Liver (tissue), 9 donors: ENCODE results near the gene CMC4. TPM values are rescaled to one million over a fixed set of nuclear protein-coding genes. Genes with fewer than 3 reads are reported as not detected.

ENCODE experiments used
- DNase-seq: peaks from one replicate; pipeline ENCODE4 v3.0.0-alpha.2; 2017; ENCODE audit warnings: low spot score
- H3K27ac ChIP-seq, 2 donors: one replicate each; pipeline ENCODE4 v1.7.0; 2013; ENCODE audit warnings: inconsistent platforms in 2 of 2, low read length in 2 of 2, control low read depth in 1 of 2, low read depth in 1 of 2, mild to moderate bottlenecking in 1 of 2
- H3K27me3 ChIP-seq, 4 donors: one replicate each; pipeline versions ENCODE4 v1.6.1 to v1.7.0; 2013; ENCODE audit warnings: low read length in 3 of 4, inconsistent platforms in 1 of 4, mild to moderate bottlenecking in 1 of 4, moderate library complexity in 1 of 4; ENCODE audit not compliant: control insufficient read depth in 4 of 4, insufficient read depth in 4 of 4
- H3K36me3 ChIP-seq, 4 donors: one replicate each; pipeline versions ENCODE4 v1.6.1 to v1.7.0; 2013; ENCODE audit warnings: low read length in 3 of 4, mild to moderate bottlenecking in 3 of 4, low read depth in 1 of 4, moderate library complexity in 1 of 4; ENCODE audit not compliant: control insufficient read depth in 4 of 4, insufficient read depth in 3 of 4
- H3K4me1 ChIP-seq, 4 donors: one replicate each; pipeline versions ENCODE4 v1.6.1 to v1.7.0; 2013; ENCODE audit warnings: low read length in 3 of 4, mild to moderate bottlenecking in 3 of 4, moderate library complexity in 1 of 4; ENCODE audit not compliant: control insufficient read depth in 4 of 4, insufficient read depth in 4 of 4
- H3K4me3 ChIP-seq, 3 donors: one replicate each; pipeline versions ENCODE4 v1.6.1 to v1.7.0; 2013; ENCODE audit warnings: low read length in 3 of 3, control low read depth in 1 of 3, low read depth in 1 of 3, mild to moderate bottlenecking in 1 of 3
- H3K9ac ChIP-seq, 2 donors: one replicate each; pipeline ENCODE4 v1.7.0; 2013; ENCODE audit warnings: low read length in 2 of 2, mild to moderate bottlenecking in 2 of 2, moderate library complexity in 2 of 2, control low read depth in 1 of 2, low read depth in 1 of 2
- H3K9me3 ChIP-seq, 4 donors: one replicate each; pipeline versions ENCODE4 v1.6.1 to v1.7.0; 2013; ENCODE audit warnings: low read length in 3 of 4; ENCODE audit not compliant: control insufficient read depth in 4 of 4
- ATF3 ChIP-seq: IDR thresholded peaks from 2 replicates; pipeline ENCODE4 v1.6.1; 2016; ENCODE audit warnings: antibody characterized with exemption
- CTCF ChIP-seq: fragments of 150-350 bp; IDR thresholded peaks from 2 replicates; pipeline ENCODE4 v1.5.1; 2017; ENCODE audit warnings: improper control_type of control experiment, low read depth, low read length; ENCODE audit not compliant: missing input control
- EGR1 ChIP-seq, 2 donors: IDR thresholded peaks; 2 replicates each; pipeline ENCODE4 v1.6.1; 2016 to 2018; ENCODE audit warnings: antibody characterized with exemption in 2 of 2, low read depth in 2 of 2
- FOXA1 ChIP-seq: IDR thresholded peaks from 2 replicates; pipeline ENCODE4 v1.6.1; 2016; ENCODE audit warnings: antibody characterized with exemption
- FOXA2 ChIP-seq: IDR thresholded peaks from 2 replicates; pipeline ENCODE4 v1.6.1; 2016; ENCODE audit warnings: antibody characterized with exemption
- GABPA ChIP-seq, 2 donors: IDR thresholded peaks in 1 of 2; conservative IDR thresholded peaks in 1 of 2; 2 replicates each; pipeline ENCODE4 v1.6.1; 2016; ENCODE audit warnings: antibody characterized with exemption in 2 of 2, mild to moderate bottlenecking in 1 of 2, moderate library complexity in 1 of 2
- HNF4A ChIP-seq, 2 donors: conservative IDR thresholded peaks; 2 replicates each; pipeline ENCODE4 v1.6.1; 2016; ENCODE audit warnings: antibody characterized with exemption in 2 of 2, mild to moderate bottlenecking in 2 of 2
- HNF4G ChIP-seq: IDR thresholded peaks from 2 replicates; pipeline ENCODE4 v1.6.1; 2016; ENCODE audit warnings: antibody characterized with exemption
- JUND ChIP-seq, 2 donors: IDR thresholded peaks; 2 replicates each; pipeline ENCODE4 v1.6.1; 2016; ENCODE audit warnings: antibody characterized with exemption in 2 of 2
- MAX ChIP-seq: IDR thresholded peaks from 2 replicates; pipeline ENCODE4 v1.6.1; 2016; ENCODE audit warnings: antibody characterized with exemption
- NR2F2 ChIP-seq: IDR thresholded peaks from 2 replicates; pipeline ENCODE4 v1.6.1; 2016; ENCODE audit warnings: antibody characterized with exemption
- RAD21 ChIP-seq, 2 donors: IDR thresholded peaks; 2 replicates each; pipeline ENCODE4 v1.6.1; 2016; ENCODE audit warnings: antibody characterized with exemption in 2 of 2, mild to moderate bottlenecking in 2 of 2
- REST ChIP-seq: IDR thresholded peaks from 2 replicates; pipeline ENCODE4 v1.6.1; 2016; ENCODE audit warnings: antibody characterized with exemption, mild to moderate bottlenecking
- RXRA ChIP-seq, 2 donors: IDR thresholded peaks; 2 replicates each; pipeline ENCODE4 v1.6.1; 2017 to 2018; ENCODE audit warnings: antibody characterized with exemption in 2 of 2, mild to moderate bottlenecking in 1 of 2
- SP1 ChIP-seq: IDR thresholded peaks from 2 replicates; pipeline ENCODE4 v1.6.1; 2018; ENCODE audit warnings: antibody characterized with exemption, mild to moderate bottlenecking
- TAF1 ChIP-seq: conservative IDR thresholded peaks from 2 replicates; pipeline ENCODE4 v1.6.1; 2016; ENCODE audit warnings: antibody characterized with exemption, mild to moderate bottlenecking
- YY1 ChIP-seq: IDR thresholded peaks from 2 replicates; pipeline ENCODE4 v1.6.1; 2016; ENCODE audit warnings: antibody characterized with exemption, mild to moderate bottlenecking
- ZBTB33 ChIP-seq: IDR thresholded peaks from 2 replicates; pipeline ENCODE4 v1.6.1; 2016; ENCODE audit warnings: antibody characterized with exemption
- WGBS: extraction: QIAGEN DNeasy Blood & Tissue Kit; methylation state at CpG from one replicate; pipeline ENCODE4 v1.1.7; 2013; 5-methylcytosine and 5-hydroxymethylcytosine counted together
- polyA plus RNA-seq, 2 donors: library from polyadenylated mRNA; stranded (reverse) in 1 of 2; unstranded in 1 of 2; fragments of 200-250 nt in 1 of 2; fragments of >200 nt in 1 of 2; fragmentation: Nextera tagmentation in 1 of 2; extraction: Ambion mirVana in 1 of 2; gene quantifications; one replicate each; pipeline versions ENCODE4 v1.2.1 to v1.2.3, GENCODE V29; 2013 to 2015
- total RNA-seq, 2 donors: library from RNA; depleted of rRNA; stranded (reverse); fragments of >200 nt; gene quantifications; one replicate each; pipeline ENCODE4 v1.2.3, GENCODE V29; 2014
- donor health status: healthy.
- donor health status: healthy.
- donor health status: healthy.
- donor health status: healthy.
- donor health status: healthy.

Gene CMC4
- total and polyA plus RNA-seq, 4 donors = 4.2 to 17.3 (median 10.4) TPM

- peaks cover 0 to 9% (median 4%) of the 10 kb centered on the region in 4 donors for H3K4me1 ChIP-seq
- peak overlapping the region in 2 of 3 donors; percentile 0 to 70 for H3K4me3 ChIP-seq
- no peaks in the 10 kb centered on the region for H3K27me3 ChIP-seq
- H3K9ac ChIP-seq = peak overlapping the region in 1 of 2 donors; percentile 92
- TF ChIP-seq JUND (IDR thresholded peaks at IDR 0.05) (peak; percentile 75 to 83), REST (peak; percentile 35), FOXA1 (no peak), EGR1 (IDR thresholded peaks at IDR 0.05; ENCODE audit: low read depth in 2 of 2) (no peak), TAF1 (peak; percentile 65), FOXA2 (peak; percentile 20)
- H3K36me3 ChIP-seq = no peaks in the 10 kb centered on the region
- peak overlapping the region; percentile 83 to 89 for H3K27ac ChIP-seq
- DNase-seq = no peak
- H3K9me3 ChIP-seq = no peaks in the 10 kb centered on the region
- under 1% methylated on average over 16 of the region's 16 CpGs for WGBS
Observed at GRCh38 chrX:155026420-155026726, 44.6 kb downstream of the CMC4 start.

GRCh38 chrX:155023907-155024833 lies 46.8 kb downstream of the CMC4 start:
- no peak for DNase-seq
- H3K4me3 ChIP-seq = no peak overlapping the region
- 87% methylated on average over 6 of the region's 6 CpGs for WGBS

More at GRCh38 chrX:155023907-155024833, 46.8 kb downstream of the CMC4 start:
- H3K9me3 ChIP-seq = no peaks in the 10 kb centered on the region
- no peak overlapping the region for H3K27ac ChIP-seq
- TF ChIP-seq GABPA (IDR thresholded peaks at IDR 0.05 in 1 of 2, conservative IDR thresholded peaks at IDR 0.05 in 1 of 2) (no peak), EGR1 (IDR thresholded peaks at IDR 0.05; ENCODE audit: low read depth in 2 of 2) (no peak), REST (no peak), SP1 (no peak), RXRA (IDR thresholded peaks at IDR 0.05) (no peak), RAD21 (IDR thresholded peaks at IDR 0.05) (no peak), ATF3 (no peak), JUND (IDR thresholded peaks at IDR 0.05) (no peak), MAX (no peak), NR2F2 (no peak), CTCF (no peak), FOXA1 (no peak), ZBTB33 (no peak), HNF4G (no peak), TAF1 (no peak), YY1 (no peak), HNF4A (conservative IDR thresholded peaks at IDR 0.05) (no peak)
- H3K36me3 ChIP-seq = no peaks in the 10 kb centered on the region
- peaks cover 0 to 9% (median 4%) of the 10 kb centered on the region in 4 donors for H3K4me1 ChIP-seq
- no peak overlapping the region for H3K9ac ChIP-seq
- H3K27me3 ChIP-seq = no peaks in the 10 kb centered on the region
